ENCODE data around the gene SARDH. TPM values are rescaled to one million over a fixed set of nuclear protein-coding genes. Genes with fewer than 3 reads are reported as not detected.

SARDH gene
- total RNA-seq, 2 donors from 2014 or later, result 3.5 to 7.5 TPM

DNA sequence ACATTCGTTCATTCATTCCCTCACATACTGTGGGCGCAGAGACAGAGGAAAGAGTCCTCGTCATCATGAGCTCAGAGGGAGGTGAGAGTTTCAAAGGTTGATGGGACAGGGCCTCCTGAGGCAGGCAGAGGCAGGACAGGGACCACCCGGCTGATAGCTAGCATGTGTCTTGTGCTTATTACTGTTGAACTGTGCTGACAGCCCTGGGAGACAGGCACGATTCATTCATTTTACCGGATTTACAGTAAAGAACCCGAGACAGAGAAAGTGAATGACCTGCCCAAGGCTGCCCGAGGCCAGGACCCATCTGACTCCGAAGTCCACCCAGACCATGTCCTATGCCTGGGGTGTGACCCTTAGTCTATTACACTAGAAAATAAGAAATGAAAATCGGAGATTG, 124.1 kb downstream of the SARDH start:
- H3K27ac Mint-ChIP-seq, result no peak overlapping the region
- peaks cover 0 to 4% of the 10 kb centered on the region in 2 donors for H3K36me3 Mint-ChIP-seq
- no peaks in the 10 kb centered on the region for H3K9me3 Mint-ChIP-seq
- DNase-seq (ENCODE audit: low spot score in 2 of 2) (no peak), ATAC-seq (no peak)

Other genes starting within 250 kb of the SARDH start
- not detected for gene MYMK, start 213.4 kb downstream of the SARDH start, total RNA-seq
- 1 to 10 TPM in 1 of 2 donors, under 1 TPM in 1; 0.11 to 1.2 TPM for gene ADAMTSL2, start 203.6 kb downstream of the SARDH start, total RNA-seq
- gene FAM163B, start 129.0 kb downstream of the SARDH start, total RNA-seq, result not detected
- gene DBH, start 102.0 kb downstream of the SARDH start, total RNA-seq, result not detected